ENCODE measurements around the gene ZBTB42. TPM values are rescaled to one million over a fixed set of nuclear protein-coding genes. Genes with fewer than 3 reads are reported as not detected.

ZBTB42 gene
- total RNA-seq, 1 experiment from 2014 or later, result 6.1 TPM

DNA sequence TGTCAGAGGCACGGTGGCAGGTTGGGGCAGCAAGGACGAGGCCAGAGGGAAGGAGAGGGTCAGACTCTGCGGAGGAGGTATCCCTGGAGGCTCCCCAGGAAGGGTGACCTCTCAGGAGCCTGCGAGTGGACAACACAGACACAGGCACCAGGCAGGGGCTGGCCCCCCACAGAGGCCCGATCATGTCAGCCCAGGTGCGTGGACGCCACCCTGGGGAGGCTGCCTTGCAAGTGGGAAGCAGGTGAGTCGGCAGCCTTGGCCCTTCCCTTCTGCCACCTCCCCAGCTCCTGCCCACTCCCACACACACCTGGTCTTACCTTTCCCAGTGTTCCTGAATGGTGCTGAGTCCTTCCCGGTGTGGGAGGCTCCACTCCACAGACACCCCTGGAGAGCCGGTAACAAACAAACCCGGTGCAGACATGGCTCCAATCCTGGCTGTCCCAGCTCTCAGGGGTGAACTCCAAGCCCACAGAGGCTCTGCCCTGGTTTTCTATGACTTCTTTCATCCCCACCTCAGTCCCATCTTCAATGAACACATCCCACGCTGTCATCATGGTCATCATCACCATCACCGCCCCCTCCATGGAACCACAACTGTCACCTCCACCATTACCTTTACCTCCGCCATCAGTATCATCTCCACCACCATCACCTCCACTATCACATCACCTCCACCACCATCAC lies 5.2 kb downstream of the ZBTB42 start:
- peaks cover 4 to 5% of the 10 kb centered on the region in 2 experiments; a peak in 4 of 5 replicates for H3K9me3 Mint-ChIP-seq
- peaks cover 0 to 4% (median 0%) of the 10 kb centered on the region in 3 experiments; a peak in 3 of 7 replicates for H3K36me3 Mint-ChIP-seq (ENCODE audit: insufficient read depth in 1 of 3, low read depth in 3 of 3)
- no peak for DNase-seq
- H4K8ac ChIP-seq (replicated peaks; ENCODE audit: insufficient read length, low read depth, low read length), result no peak overlapping the region
- no peak overlapping the region for H4K5ac ChIP-seq (ENCODE audit: insufficient read length, low read depth, low read length)
- H2BK20ac ChIP-seq (ENCODE audit: low read depth, low read length, poor library complexity, severe bottlenecking), result no peak overlapping the region
- H3K9ac ChIP-seq (ENCODE audit: extremely low read depth, insufficient read length, low read length), result no peak overlapping the region
- no peak overlapping the region for H2AK5ac ChIP-seq (ENCODE audit: insufficient read length, low read length)
- H3K27ac Mint-ChIP-seq, result no peak overlapping the region
- no peak overlapping the region for H3K56ac ChIP-seq (ENCODE audit: insufficient read length, low read depth, low read length)
- H3K79me2 ChIP-seq (ENCODE audit: insufficient read depth, low read length), result no peaks in the 10 kb centered on the region
- TF ChIP-seq, protein P1, sequence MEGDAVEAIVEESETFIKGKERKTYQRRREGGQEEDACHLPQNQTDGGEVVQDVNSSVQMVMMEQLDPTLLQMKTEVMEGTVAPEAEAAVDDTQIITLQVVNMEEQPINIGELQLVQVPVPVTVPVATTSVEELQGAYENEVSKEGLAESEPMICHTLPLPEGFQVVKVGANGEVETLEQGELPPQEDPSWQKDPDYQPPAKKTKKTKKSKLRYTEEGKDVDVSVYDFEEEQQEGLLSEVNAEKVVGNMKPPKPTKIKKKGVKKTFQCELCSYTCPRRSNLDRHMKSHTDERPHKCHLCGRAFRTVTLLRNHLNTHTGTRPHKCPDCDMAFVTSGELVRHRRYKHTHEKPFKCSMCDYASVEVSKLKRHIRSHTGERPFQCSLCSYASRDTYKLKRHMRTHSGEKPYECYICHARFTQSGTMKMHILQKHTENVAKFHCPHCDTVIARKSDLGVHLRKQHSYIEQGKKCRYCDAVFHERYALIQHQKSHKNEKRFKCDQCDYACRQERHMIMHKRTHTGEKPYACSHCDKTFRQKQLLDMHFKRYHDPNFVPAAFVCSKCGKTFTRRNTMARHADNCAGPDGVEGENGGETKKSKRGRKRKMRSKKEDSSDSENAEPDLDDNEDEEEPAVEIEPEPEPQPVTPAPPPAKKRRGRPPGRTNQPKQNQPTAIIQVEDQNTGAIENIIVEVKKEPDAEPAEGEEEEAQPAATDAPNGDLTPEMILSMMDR (conservative IDR thresholded peaks at IDR 0.05), result no peak
- no peak overlapping the region for H2AFZ ChIP-seq (ENCODE audit: low read length)
- WGBS (ENCODE audit: extremely low coverage, insufficient read length, low lambda C conversion rate), result no CpG with 5 or more reads among the region's 14 CpGs
- no peak overlapping the region for H2BK120ac ChIP-seq (ENCODE audit: low read depth, low read length, poor library complexity, severe bottlenecking)
- no peak overlapping the region for H3K14ac ChIP-seq (ENCODE audit: insufficient read depth, low read length)
- H3K27ac ChIP-seq (ENCODE audit: insufficient read length, low read depth, low read length), result no peak overlapping the region
- no peak overlapping the region for H3T11ph ChIP-seq (ENCODE audit: low read length)
- no peak overlapping the region for H3K4me2 ChIP-seq (ENCODE audit: insufficient read depth, insufficient read length, low read length)
- no peak overlapping the region for H3K23ac ChIP-seq (ENCODE audit: insufficient read length, low read depth, low read length)
- peaks cover 4% of the 10 kb centered on the region for H3K23me2 ChIP-seq (ENCODE audit: insufficient read length, low read depth, low read length, poor library complexity, severe bottlenecking)
- H4K20me1 ChIP-seq (ENCODE audit: control insufficient read depth, insufficient read depth, insufficient read length), result no peaks in the 10 kb centered on the region
- no peaks in the 10 kb centered on the region for H3K4me1 ChIP-seq (ENCODE audit: insufficient read depth, low read length)
- H3K18ac ChIP-seq (ENCODE audit: insufficient read length, low read depth, low read length), result no peak overlapping the region
- no peaks in the 10 kb centered on the region for H3K9me3 ChIP-seq (ENCODE audit: control insufficient read depth, low read depth, low read length)
- no peaks in the 10 kb centered on the region for H3K79me1 ChIP-seq (ENCODE audit: insufficient read depth, low read depth, low read length, poor library complexity, severe bottlenecking)
- no peak overlapping the region for H2BK15ac ChIP-seq (ENCODE audit: low read depth, low read length)
- peaks cover 44% of the 10 kb centered on the region for H3K27me3 Mint-ChIP-seq (ENCODE audit: low read depth)
- H2BK5ac ChIP-seq (ENCODE audit: insufficient read length, low read length), result no peak overlapping the region
- 0 out of 4 replicates have a peak, but pooled peaks cover 0 to 2% of the 10 kb centered on the region in 2 experiments for H3K4me1 Mint-ChIP-seq
- H3K27me3 ChIP-seq (ENCODE audit: insufficient read depth, low read length), result peaks cover 16% of the 10 kb centered on the region; the same call in 1 of the 2 replicates
- H4K91ac ChIP-seq (ENCODE audit: insufficient read length, low read depth, low read length), result no peak overlapping the region
- no peak overlapping the region for H3K4ac ChIP-seq (ENCODE audit: low read depth, low read length)
- H3K4me3 Mint-ChIP-seq, result no peak overlapping the region
- no peak overlapping the region for H2BK12ac ChIP-seq (ENCODE audit: insufficient read length, low read depth, low read length)
